Caki2 (cell line): ENCODE results near the gene HFM1. TPM values are rescaled to one million over a fixed set of nuclear protein-coding genes. Genes with fewer than 3 reads are reported as not detected.
"Not testable (repeated sequence)": the region's sequence is repeated elsewhere in the genome, so short reads cannot be mapped to it uniquely, and the experiment has no call there.

Experiments used
- DNase-seq: peaks from one replicate; pipeline ENCODE4 v3.0.0-alpha.2; 2015; ENCODE audit warnings: low read depth
- in situ Hi-C: cut with HindIII; loops from 2 replicates; pipeline ENCODE4 v1.10.0; 2016; ENCODE audit warnings: low sequenced_read_pairs, low pct_unique_long_range_greater_than_20kb, mixed read lengths
- total RNA-seq: library from RNA; depleted of rRNA; stranded (reverse); fragments of >200 nt; shearing (Covaris generic); gene quantifications from 2 replicates; pipeline ENCODE4 v1.2.3, GENCODE V29; 2014; ENCODE audit warnings: low replicate concordance; rRNA removed

HFM1 gene, protein sequence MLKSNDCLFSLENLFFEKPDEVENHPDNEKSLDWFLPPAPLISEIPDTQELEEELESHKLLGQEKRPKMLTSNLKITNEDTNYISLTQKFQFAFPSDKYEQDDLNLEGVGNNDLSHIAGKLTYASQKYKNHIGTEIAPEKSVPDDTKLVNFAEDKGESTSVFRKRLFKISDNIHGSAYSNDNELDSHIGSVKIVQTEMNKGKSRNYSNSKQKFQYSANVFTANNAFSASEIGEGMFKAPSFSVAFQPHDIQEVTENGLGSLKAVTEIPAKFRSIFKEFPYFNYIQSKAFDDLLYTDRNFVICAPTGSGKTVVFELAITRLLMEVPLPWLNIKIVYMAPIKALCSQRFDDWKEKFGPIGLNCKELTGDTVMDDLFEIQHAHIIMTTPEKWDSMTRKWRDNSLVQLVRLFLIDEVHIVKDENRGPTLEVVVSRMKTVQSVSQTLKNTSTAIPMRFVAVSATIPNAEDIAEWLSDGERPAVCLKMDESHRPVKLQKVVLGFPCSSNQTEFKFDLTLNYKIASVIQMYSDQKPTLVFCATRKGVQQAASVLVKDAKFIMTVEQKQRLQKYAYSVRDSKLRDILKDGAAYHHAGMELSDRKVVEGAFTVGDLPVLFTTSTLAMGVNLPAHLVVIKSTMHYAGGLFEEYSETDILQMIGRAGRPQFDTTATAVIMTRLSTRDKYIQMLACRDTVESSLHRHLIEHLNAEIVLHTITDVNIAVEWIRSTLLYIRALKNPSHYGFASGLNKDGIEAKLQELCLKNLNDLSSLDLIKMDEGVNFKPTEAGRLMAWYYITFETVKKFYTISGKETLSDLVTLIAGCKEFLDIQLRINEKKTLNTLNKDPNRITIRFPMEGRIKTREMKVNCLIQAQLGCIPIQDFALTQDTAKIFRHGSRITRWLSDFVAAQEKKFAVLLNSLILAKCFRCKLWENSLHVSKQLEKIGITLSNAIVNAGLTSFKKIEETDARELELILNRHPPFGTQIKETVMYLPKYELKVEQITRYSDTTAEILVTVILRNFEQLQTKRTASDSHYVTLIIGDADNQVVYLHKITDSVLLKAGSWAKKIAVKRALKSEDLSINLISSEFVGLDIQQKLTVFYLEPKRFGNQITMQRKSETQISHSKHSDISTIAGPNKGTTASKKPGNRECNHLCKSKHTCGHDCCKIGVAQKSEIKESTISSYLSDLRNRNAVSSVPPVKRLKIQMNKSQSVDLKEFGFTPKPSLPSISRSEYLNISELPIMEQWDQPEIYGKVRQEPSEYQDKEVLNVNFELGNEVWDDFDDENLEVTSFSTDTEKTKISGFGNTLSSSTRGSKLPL (N-terminal part only)
- 0.10 and 0.14 TPM in 2 replicates for total RNA-seq

DNA sequence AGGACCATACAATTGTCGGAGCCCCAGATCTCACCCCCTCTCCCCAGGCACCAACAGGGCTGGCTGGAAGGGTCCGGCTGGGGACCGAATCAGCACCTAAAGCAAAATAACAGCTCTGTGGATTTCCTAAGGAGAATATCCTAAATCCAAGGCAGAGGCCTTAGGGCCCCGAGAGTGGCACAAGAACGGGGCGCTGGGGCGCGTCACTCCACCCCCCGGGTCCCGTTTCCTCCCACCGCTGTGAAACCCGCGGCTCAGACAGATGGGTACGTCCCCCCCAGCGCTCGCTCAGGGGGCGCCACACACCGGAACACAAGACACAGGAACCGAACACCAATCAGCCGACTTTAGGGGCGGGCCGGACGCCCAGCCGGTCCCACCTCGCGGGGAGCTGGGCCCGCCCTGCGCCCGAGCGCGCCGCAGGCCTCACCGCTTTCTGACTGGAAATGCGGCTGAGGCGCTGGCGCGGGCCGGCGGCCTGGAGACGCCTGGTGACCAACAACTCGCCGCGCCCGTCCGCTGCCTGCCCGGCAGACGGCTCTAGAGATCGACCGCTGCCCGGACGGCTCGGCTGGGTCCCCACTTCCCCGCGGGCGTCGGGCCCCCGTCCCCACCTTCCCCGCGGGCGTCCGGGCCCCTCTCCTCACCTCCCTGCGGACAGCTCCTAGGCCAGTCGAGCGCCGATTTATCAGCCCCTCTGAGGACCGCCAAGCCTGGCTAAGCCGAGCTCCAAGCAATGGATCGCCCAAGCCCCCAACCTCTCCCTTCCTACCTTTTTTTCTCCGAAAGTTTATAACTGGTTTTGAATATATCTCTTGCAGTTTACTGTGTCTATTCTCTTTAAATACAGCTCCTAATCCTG, at the start of gene HFM1:
TSS of gene HFM1 (minus strand) at position 687 of the 862 bp plus-strand sequence. CDS start 3,755 bp downstream, outside the sequence.
- in situ Hi-C loops: no loop called here
- DNase-seq: peak; percentile 78

DNA sequence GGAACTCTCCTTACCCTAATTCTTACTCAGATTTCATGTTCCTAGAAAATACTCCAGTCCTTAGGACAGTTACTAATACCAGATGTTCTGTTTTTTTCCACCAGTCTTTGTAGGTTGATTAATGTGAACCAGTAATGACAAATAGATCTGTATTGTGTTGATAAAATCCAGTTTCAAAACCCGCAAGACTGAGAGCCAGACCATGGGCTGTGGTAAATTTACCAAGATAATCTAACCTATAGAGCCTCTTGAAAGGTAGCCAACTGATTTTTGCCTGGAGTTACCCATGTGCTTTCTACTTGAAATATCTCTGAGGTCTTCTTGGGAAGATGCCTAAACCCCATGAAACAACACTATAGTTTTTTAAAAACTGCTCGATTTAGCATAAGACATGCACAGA, 49.5 kb upstream of the HFM1 start:
- in situ Hi-C loops: no loop called here
- no peak for DNase-seq

- in situ Hi-C loops: no loop called here
Observed at GRCh38 chr1:91450260-91450659, 45.6 kb upstream of the HFM1 start.

GRCh38 chr1:91447782-91448181, 43.1 kb upstream of the HFM1 start:
- DNase-seq, in situ Hi-C loops: not testable (repeated sequence)

More at GRCh38 chr1:91450260-91450659, 45.6 kb upstream of the HFM1 start:
- DNase-seq: no peak

GRCh38 chr1:91441980-91442379, 37.3 kb upstream of the HFM1 start:
- DNase-seq, in situ Hi-C loops: not testable (repeated sequence)

GRCh38 chr1:91440847-91441246, 36.2 kb upstream of the HFM1 start:
- in situ Hi-C loops: no loop called here
- no peak for DNase-seq

- DNase-seq: no peak
- in situ Hi-C loops: no loop called here
Observed at GRCh38 chr1:91439016-91439415, 34.4 kb upstream of the HFM1 start.

- in situ Hi-C loops: no loop called here
- DNase-seq: no peak
Observed at GRCh38 chr1:91428182-91428798, 23.7 kb upstream of the HFM1 start.

DNA sequence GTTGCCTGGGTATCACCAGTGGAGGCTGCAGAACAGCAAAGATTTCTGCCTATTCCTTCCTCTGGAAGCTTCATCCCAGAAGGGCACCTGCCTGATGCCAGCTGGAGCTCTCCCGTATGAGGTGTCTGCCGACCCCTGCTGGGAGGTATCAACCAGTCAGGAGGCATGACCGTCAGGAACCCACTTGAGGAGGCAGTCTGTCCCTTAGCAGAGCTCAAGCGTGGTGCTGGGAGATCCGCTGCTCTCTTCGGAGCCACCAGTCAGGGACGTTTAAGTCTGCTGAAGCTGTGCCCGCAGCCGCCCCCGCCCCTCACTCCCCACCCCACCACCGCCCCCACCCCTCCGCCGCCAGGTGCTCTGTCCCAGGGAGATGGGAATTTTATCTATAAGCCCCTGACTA, 23.1 kb upstream of the HFM1 start:
- in situ Hi-C loops: no loop called here
- DNase-seq: no peak

DNA sequence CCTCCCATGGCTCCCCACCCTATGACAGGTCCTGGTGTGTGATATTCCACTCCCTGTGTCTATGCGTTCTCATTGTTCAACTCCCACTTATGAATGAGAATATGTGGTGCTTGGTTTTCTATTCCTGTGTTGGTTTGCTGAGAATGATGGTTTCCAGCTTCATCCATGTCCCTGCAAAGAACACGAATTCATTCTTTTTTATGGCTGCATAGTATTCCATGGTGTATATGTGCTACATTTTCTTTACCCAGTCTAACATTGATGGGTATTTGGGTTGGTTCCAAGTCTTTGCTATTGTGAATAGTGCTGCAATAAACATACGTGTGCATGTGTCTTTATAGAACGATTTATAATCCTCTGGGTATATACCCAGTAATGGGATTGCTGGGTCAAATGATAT, 17.9 kb upstream of the HFM1 start:
- in situ Hi-C loops, DNase-seq: not testable (repeated sequence)

DNA sequence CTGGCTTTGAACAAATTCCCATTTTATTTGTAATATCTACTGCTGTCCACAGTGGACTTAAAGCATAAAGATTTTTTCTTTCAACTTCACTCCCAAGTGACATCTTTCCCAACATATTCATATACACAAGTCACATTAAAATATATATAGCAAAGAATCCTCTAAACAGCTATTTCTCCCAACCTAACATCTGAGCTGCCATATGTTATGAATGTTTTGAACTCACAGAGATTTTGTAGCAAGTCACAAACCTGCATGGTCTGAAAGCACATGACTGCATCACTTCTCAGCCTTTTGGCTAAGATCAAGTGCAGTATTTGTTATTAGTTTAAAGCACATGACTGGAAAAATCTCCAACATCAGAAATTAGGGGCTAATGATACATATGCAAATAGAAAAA, 7.7 kb upstream of the HFM1 start:
- in situ Hi-C loops: no loop called here

GRCh38 chr1:91406773-91407389, 2.2 kb upstream of the HFM1 start:
- DNase-seq: no peak
- in situ Hi-C loops: no loop called here

More for the DNA sequence above, 7.7 kb upstream of the HFM1 start:
- DNase-seq: no peak

- DNase-seq: peak; percentile 30
Observed at GRCh38 chr1:91402023-91402422, 2.6 kb downstream of the HFM1 start.

DNA sequence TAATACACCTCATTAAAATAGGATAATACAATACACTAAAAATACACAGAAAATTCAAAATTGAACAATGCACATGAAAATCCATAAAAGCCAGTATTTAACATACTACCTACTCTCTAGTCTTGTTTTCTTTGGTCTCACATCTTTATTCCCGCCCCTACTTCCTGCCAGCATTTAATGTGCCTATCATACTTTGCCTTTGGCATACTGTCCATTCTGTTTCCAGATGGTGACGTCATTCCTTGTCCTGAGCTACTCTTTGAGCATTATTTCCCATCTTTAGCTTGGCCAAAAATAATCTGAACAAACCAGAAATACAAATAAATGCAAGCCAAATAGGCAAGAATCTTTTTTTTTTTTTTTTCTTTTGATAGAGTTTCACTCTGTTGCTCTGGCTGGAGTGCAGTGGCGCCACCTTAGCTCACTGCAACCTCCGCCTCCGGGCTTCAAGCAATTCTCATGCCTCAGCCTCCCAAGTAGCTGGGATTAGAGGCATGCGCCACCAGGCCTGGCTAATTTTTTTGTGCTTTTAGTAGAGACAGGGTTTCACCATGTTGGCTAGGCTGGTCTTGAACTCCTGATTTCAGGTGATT, 4.4 kb downstream of the HFM1 start:
- in situ Hi-C loops: no loop called here
- DNase-seq: no peak

More at GRCh38 chr1:91402023-91402422, 2.6 kb downstream of the HFM1 start:
- in situ Hi-C loops: no loop called here

DNA sequence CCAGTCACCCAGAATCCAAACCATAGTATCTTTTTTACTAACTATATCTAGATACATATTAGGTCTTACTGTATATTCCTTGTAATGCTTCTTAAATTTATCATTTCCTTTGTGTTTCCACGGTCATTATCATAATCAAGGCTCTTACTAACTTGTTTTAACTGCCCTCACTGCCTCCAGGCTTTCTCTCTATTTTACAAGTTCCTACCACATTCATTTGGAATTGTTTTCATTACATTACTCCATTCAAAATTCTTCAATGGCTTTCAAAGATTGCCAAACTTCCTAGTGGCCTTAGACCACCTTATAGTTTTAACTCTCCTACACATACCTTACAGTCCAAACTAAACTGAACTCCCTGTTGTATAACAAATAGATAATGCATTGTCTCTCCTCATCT, 6.3 kb downstream of the HFM1 start:
- DNase-seq: no peak
- in situ Hi-C loops: no loop called here

- in situ Hi-C loops: no loop called here
- DNase-seq: no peak
Observed at GRCh38 chr1:91397605-91398004, 7.0 kb downstream of the HFM1 start.
